Neural cell (in vitro differentiated cells): ENCODE data around the gene SLCO2B1.

ENCODE experiments used
- CTCF ChIP-seq: fragments of 450-650 bp; IDR thresholded peaks from 2 replicates; pipeline ENCODE4 v1.5.1; 2014; ENCODE audit warnings: antibody characterized with exemption, mild to moderate bottlenecking, moderate library complexity; ENCODE audit not compliant: poor library complexity, severe bottlenecking
- EZH2 ChIP-seq: fragments of 200-600, 300-800 bp; shearing (Covaris generic), sonication (generic); IDR thresholded peaks from 2 replicates; pipeline ENCODE4 v1.6.1; 2014; ENCODE audit warnings: antibody characterized with exemption, low read length, borderline replicate concordance, mild to moderate bottlenecking; ENCODE audit not compliant: insufficient read depth, poor library complexity, severe bottlenecking
- MXI1 ChIP-seq: fragments of 450-650 bp; conservative IDR thresholded peaks from 2 replicates; pipeline ENCODE4 v1.6.1; 2014; ENCODE audit warnings: antibody characterized with exemption, mild to moderate bottlenecking; ENCODE audit not compliant: poor library complexity, severe bottlenecking
- REST ChIP-seq: IDR thresholded peaks from 2 replicates; pipeline ENCODE4 v1.6.1; 2012; ENCODE audit warnings: borderline replicate concordance
- SMC3 ChIP-seq: fragments of 450-650 bp; conservative IDR thresholded peaks from 2 replicates; pipeline ENCODE4 v1.6.1; 2014; ENCODE audit warnings: antibody characterized with exemption, mild to moderate bottlenecking, moderate library complexity; ENCODE audit not compliant: poor library complexity
- TAF1 ChIP-seq: IDR thresholded peaks from 2 replicates; pipeline ENCODE4 v1.6.1; 2012; ENCODE audit warnings: low read depth

GRCh38 chr11:75244052-75244814 lies 93.3 kb downstream of the SLCO2B1 start:
- TF ChIP-seq CTCF (no peak), EZH2 (no peak), SMC3 (no peak), TAF1 (no peak), MXI1 (no peak), REST (no peak)
